Measurements from ENCODE around the gene LAMP2. TPM values are rescaled to one million over a fixed set of nuclear protein-coding genes. Genes with fewer than 3 reads are reported as not detected.

LAMP2 gene
- total RNA-seq (10 to 100 TPM; 55.2 to 88.7 (median 61.5) TPM), polyA plus RNA-seq (10 to 100 TPM; 14.9 to 30.9 TPM)
- long read RNA-seq, donor 1, full-length matches to known transcripts: 199 of 208 reads
- long read RNA-seq, donor 1, partial matches to known transcripts: 4 of 208 reads
- long read RNA-seq, donor 1, other reads (novel, unspliced or antisense): 5 of 208 reads
- long read RNA-seq, donor 2, full-length matches to known transcripts: 236 of 253 reads
- long read RNA-seq, donor 2, partial matches to known transcripts: 5 of 253 reads
- long read RNA-seq, donor 2, other reads (novel, unspliced or antisense): 12 of 253 reads
- long read RNA-seq, donor 3, full-length matches to known transcripts: 311 of 338 reads
- long read RNA-seq, donor 3, partial matches to known transcripts: 16 of 338 reads
- long read RNA-seq, donor 3, other reads (novel, unspliced or antisense): 11 of 338 reads

DNA sequence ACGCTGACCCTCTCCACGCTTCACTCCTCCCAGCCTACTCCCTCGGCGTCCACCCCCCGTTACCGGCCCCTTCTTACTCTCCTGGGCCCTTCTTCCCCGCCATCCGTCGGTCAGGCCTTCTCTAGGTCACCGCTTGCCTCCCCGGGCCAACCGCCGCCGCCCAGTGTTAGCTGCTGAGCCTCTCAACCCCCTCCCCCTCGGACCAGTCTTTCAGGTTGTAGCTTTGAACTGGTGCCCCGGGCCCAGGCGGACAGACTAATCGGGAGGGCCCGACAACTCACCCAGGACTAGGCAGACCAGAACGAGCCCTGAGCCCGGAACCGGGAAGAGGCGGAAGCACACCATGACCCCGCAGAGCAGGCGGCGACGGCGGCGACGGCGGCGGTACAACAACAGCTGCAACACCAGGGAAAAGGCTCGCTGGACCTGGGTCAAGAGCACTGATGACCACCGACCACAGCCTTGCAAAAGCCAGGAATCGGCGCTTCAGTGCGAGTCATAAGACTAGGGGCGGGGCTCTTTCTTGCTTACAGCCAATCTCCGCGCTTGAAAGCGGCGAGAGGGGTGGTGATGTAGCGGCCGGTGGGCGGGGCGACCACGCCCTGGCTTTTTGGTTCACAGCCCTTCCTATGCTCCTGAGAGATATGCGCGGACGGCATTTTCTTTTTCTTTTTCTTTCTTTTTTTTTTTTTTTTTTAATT, at the start of gene LAMP2:
Gene LAMP2 (minus strand): TSS at position 472 of the 701 bp plus-strand sequence. CDS start 127 bp downstream, at position 345.
- H3K36me3 ChIP-seq: no peaks in the 10 kb centered on the region
- TF ChIP-seq, protein P1, sequence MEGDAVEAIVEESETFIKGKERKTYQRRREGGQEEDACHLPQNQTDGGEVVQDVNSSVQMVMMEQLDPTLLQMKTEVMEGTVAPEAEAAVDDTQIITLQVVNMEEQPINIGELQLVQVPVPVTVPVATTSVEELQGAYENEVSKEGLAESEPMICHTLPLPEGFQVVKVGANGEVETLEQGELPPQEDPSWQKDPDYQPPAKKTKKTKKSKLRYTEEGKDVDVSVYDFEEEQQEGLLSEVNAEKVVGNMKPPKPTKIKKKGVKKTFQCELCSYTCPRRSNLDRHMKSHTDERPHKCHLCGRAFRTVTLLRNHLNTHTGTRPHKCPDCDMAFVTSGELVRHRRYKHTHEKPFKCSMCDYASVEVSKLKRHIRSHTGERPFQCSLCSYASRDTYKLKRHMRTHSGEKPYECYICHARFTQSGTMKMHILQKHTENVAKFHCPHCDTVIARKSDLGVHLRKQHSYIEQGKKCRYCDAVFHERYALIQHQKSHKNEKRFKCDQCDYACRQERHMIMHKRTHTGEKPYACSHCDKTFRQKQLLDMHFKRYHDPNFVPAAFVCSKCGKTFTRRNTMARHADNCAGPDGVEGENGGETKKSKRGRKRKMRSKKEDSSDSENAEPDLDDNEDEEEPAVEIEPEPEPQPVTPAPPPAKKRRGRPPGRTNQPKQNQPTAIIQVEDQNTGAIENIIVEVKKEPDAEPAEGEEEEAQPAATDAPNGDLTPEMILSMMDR (IDR thresholded peaks at IDR 0.05): no peak
- H3K9me3 ChIP-seq: no peaks in the 10 kb centered on the region
- peak within 1 kb of the TSS; percentile 80 to 91 (median 90) for H3K27ac ChIP-seq
- peaks cover 0 to 40% (median 22%) of the 10 kb centered on the region in 9 donors for H3K4me1 ChIP-seq
- no peaks in the 10 kb centered on the region for H3K27me3 ChIP-seq
- WGBS, 2 donors: 0% methylated on average over 50 of the region's 50 CpGs
- H3K4me3 ChIP-seq: peak within 1 kb of the TSS; percentile 59 to 78 (median 65)
- DNase-seq: peak; percentile 83 to 89
- peak; percentile 96 to 99 (median 98) for ATAC-seq
- intact Hi-C loops (cut with DNase I): loop anchor here in 1 of 10 donors (10.0 kb wide), 1 partner anchor 224 kb away; no protein-coding TSS in a partner anchor

DNA sequence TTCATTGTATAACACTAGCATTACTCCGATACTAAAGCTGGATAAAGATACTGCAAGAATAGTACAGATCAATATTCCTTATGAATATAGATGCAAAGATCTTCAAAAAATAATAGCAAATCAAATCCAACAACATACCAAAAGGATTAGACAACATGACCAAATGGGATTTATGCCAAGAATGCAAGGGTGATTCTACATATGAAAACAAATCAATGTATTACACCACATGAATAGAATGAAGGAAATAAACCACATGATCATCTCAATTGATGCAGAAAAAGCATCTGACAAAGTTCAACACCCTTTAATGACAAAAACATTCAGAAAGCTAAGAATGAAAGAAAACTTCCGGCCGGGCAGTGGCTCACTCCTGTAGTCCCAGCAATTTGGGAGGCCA, 48.8 kb upstream of the LAMP2 start:
- TF ChIP-seq, protein P1 (IDR thresholded peaks at IDR 0.05): no peak
- 72 to 79% methylated on average over 3 of the region's 3 CpGs for WGBS, 2 donors
- intact Hi-C loops (cut with DNase I): no loop called here
- no peak for DNase-seq
- Histone ChIP-seq H3K27ac (no peak overlapping the region), H3K4me1 (no peaks in the 10 kb centered on the region), H3K9me3 (peaks cover 0 to 2% (median 0%) of the 10 kb centered on the region in 11 donors), H3K27me3 (peaks cover 0 to 3% (median 0%) of the 10 kb centered on the region in 7 donors), H3K36me3 (peaks cover 0 to 9% (median 0%) of the 10 kb centered on the region in 9 donors), H3K4me3 (no peak overlapping the region)
- ATAC-seq: no peak

DNA sequence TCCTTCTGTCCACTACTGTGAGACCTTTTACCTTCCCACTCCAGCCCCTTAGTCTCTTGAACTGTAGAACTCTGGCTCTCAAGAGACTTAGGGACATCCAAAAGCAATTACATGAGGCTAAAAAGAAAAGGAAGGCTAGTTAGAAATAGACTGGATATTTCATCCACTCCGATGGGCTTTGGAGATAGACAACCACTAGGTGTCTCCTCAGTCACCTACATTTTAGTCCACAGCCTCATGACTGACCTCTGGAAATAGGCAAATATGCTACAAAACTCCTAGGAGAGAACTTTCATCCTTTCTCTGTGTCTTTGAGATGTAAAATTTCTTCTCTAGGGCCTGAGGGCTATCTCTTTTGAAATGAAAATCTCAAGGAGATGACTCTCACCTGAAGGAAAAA, 45.1 kb upstream of the LAMP2 start:
- TF ChIP-seq, protein P1 (IDR thresholded peaks at IDR 0.05): peak in 3 of 9 donors; percentile 12 to 26 (median 25)

DNA sequence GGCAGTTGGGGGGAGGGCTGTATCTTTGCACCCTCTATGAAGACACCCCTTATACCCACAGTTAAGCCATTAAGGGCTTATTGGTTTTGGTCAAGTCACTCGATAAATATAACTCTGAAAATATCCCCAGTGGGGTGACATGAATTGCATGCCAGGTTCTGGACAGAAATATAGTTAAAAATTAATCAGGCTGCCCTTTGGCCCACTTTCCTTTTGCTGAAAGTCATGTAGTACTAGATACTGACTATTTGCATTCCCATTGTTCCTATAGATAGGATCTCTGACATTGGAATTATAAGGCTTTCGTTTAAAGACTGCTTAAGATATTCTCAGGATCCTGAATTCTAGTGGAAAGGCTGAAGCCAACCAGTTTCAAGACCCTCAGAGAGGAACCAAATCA, 43.5 kb upstream of the LAMP2 start:
- H3K36me3 ChIP-seq: no peaks in the 10 kb centered on the region
- no peaks in the 10 kb centered on the region for H3K9me3 ChIP-seq
- no peak for ATAC-seq
- TF ChIP-seq, protein P1 (IDR thresholded peaks at IDR 0.05): no peak
- 84 to 89% methylated on average over 2 of the region's 2 CpGs for WGBS, 2 donors
- peaks cover 0 to 7% (median 0%) of the 10 kb centered on the region in 7 donors for H3K27me3 ChIP-seq
- H3K4me3 ChIP-seq: no peak overlapping the region
- H3K27ac ChIP-seq: no peak overlapping the region
- intact Hi-C loops (cut with DNase I): no loop called here
- H3K4me1 ChIP-seq: no peaks in the 10 kb centered on the region
- DNase-seq: no peak

More for the DNA sequence above, 45.1 kb upstream of the LAMP2 start:
- Histone ChIP-seq H3K36me3 (no peaks in the 10 kb centered on the region), H3K4me3 (no peak overlapping the region), H3K27ac (no peak overlapping the region), H3K27me3 (peaks cover 0 to 7% (median 0%) of the 10 kb centered on the region in 7 donors), H3K4me1 (no peaks in the 10 kb centered on the region), H3K9me3 (no peaks in the 10 kb centered on the region)
- ATAC-seq: no peak
- no peak for DNase-seq
- intact Hi-C loops (cut with DNase I): no loop called here
- 57 to 74% methylated on average over 1 of the region's 1 CpG for WGBS, 2 donors
